Epithelial cell of proximal tubule (primary cell): ENCODE measurements around the gene BAAT. TPM values are rescaled to one million over a fixed set of nuclear protein-coding genes. Genes with fewer than 3 reads are reported as not detected.

Experiments used
- DNase-seq: peaks from one replicate; pipeline ENCODE4 v3.0.0-alpha.2; 2011; ENCODE audit warnings: low read depth
- H3K4me3 ChIP-seq: 2 replicates; pipeline ENCODE4 v1.5.1; 2011; ENCODE audit warnings: low read depth, mild to moderate bottlenecking, low read length
- total RNA-seq: library from RNA; depleted of rRNA; stranded (reverse); fragments of >200 nt; gene quantifications from 2 replicates; pipeline ENCODE4 v1.2.3, GENCODE V29; 2015
- TF ChIP-seq, protein P1 (sequence below): conservative IDR thresholded peaks from 2 replicates; pipeline ENCODE4 v1.5.1; 2012; ENCODE audit warnings: low read depth, mild to moderate bottlenecking, low read length

BAAT gene
- total RNA-seq, 1 donor from 2014 or later: not detected

DNA sequence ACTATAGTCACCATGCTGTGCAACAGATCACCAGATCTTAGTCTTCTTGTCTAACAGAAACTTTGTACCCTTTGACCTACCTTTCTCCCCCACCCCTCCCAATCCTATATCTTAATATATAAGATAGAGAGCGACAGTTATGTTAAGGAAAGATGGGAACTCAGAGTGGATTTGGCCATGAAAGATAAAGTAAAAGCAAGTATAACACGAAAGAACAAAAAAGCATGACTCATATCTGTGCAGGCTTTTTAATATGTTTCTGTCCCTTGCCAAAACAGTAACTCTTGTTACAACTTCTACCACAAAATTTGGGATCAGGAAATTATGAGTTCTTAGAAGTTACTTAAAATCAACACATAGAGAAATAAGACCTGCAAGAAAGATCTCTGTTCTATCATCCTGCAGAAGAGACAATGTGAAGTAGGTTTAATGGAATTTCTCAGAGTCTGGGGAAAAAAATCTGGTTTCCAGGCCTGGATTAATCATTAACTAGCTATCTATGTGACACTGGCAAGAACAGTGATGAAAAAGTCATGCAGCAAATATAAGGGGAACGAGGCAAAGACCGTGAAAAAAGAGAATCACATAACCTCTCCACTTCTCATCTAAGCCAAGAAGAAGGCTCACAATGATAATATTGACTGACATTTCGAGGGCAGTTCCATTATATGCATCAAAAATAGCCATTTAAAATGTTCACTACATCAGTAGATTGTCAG lies 18.6 kb downstream of the BAAT start:
- DNase-seq: peak; percentile 36
- TF ChIP-seq, protein P1, sequence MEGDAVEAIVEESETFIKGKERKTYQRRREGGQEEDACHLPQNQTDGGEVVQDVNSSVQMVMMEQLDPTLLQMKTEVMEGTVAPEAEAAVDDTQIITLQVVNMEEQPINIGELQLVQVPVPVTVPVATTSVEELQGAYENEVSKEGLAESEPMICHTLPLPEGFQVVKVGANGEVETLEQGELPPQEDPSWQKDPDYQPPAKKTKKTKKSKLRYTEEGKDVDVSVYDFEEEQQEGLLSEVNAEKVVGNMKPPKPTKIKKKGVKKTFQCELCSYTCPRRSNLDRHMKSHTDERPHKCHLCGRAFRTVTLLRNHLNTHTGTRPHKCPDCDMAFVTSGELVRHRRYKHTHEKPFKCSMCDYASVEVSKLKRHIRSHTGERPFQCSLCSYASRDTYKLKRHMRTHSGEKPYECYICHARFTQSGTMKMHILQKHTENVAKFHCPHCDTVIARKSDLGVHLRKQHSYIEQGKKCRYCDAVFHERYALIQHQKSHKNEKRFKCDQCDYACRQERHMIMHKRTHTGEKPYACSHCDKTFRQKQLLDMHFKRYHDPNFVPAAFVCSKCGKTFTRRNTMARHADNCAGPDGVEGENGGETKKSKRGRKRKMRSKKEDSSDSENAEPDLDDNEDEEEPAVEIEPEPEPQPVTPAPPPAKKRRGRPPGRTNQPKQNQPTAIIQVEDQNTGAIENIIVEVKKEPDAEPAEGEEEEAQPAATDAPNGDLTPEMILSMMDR: no peak
- no peak overlapping the region for H3K4me3 ChIP-seq

DNA sequence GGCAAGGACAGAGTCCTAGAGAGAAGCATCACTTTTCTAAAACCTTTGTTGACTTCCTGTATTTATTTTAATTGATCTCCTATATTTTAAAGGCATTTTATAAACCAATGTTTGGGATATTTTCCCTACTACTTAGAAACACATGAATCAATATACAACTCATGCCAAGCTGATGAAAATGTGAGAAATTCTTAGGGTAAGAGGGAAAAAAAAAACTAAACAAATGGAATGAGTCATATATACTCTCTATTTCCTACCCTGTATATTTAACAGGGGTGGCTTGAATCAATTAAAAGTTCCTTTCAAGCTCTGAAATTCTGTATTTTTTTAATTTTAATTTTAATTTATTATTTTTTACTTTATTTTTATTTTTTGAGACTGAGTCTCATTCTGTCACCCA lies 19.6 kb downstream of the BAAT start:
- TF ChIP-seq, protein P1: no peak
- H3K4me3 ChIP-seq: no peak overlapping the region
- no peak for DNase-seq

DNA sequence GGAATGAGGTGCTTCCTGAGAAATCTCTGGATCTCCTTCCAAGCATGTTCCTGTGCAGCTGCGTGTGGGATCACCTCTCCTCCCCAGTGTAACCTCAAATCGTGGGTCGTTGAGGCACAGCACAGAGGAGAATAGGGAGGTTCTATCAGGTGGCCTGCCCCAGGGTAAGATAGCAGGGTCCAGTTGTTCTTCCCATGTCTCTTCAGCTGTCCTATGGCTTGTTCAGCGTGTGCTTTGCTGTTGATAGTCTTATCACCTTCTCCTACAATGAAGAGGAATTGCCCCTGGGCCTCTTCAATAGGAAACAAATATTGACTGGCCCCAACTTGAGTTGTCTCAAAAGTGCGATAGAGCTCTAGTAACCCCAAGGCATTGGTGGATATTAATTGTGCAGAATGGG lies 22.4 kb downstream of the BAAT start:
- DNase-seq: no peak
- H3K4me3 ChIP-seq: no peak overlapping the region
- TF ChIP-seq, protein P1: no peak

DNA sequence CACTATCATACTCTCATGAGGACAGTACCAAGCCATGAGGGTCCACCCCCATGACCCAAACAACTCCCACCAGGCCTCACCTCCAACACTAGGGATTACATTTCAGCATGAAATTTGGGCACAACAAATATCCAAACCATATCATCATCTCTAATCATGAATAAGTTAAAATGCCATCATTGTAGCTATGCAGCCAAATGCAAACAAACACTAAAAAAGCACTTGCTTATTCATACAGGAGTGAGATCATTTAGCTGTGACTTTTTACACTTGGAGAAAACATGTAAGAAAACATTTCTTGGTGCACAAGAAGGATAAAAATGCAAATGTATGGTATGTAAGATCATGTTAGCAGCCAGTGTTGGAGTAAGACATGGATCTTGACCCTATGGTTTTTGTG lies 24.2 kb downstream of the BAAT start:
- TF ChIP-seq, protein P1: no peak
- H3K4me3 ChIP-seq: no peak overlapping the region
- DNase-seq: no peak

DNA sequence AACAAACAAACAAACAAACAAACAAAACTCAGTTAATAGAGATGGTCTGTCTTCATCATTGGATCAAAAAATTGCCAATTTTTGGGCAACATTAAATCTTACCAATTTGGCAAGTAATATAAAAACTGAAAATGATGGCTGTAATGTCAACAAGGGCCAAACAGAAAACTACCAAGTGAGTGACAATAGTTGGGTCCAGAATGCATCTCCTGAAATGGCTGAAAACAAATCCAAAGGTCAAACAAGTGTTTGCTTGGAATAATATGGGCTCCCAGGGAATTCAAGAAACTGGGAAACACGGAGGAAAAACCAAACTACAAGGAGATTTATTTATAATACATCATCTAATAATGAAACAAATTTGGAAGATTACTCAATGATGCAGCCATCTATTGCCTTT lies 25.1 kb downstream of the BAAT start:
- no peak for DNase-seq
- no peak overlapping the region for H3K4me3 ChIP-seq
- TF ChIP-seq, protein P1: no peak

DNA sequence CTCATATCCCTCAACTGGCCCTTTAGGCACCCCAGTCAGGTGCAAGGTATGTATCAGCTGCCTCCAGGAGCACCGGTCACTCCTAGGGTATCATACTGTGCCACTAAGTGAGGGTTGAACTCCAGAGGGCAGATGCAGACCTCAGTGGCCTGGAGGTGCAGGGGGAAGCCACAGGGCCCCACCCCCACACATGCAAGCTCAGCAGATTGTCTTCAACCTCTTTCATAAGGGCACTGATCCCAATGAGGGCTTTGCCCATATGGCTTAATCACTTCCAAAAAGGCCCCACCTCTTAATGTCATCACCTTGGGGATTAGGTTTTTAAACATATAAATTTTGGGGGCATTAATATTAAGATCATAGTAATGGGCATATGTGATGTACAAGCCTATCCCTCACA lies 28.2 kb downstream of the BAAT start:
- no peak overlapping the region for H3K4me3 ChIP-seq
- TF ChIP-seq, protein P1: no peak
- no peak for DNase-seq
